NOMO-1 treated with dmso at 0.1 percent for 144 hours (cell line): ENCODE measurements around the gene ZBBX.

ENCODE experiments used
- DNase-seq: peaks from one replicate; lab custom pipeline; 2025; ENCODE audit not compliant: unreplicated experiment; lab: John Stamatoyannopoulos, UW

ZBBX gene

GRCh38 chr3:167306319-167306718 is 73.8 kb downstream of the ZBBX start:
- no peak for DNase-seq

GRCh38 chr3:167305340-167305890 is 74.7 kb downstream of the ZBBX start:
- no peak for DNase-seq

- no peak for DNase-seq
These were observed 76.0 kb downstream of the ZBBX start for GRCh38 chr3:167304077-167304476.

GRCh38 chr3:167302678-167303077 is 77.4 kb downstream of the ZBBX start:
- no peak for DNase-seq

GRCh38 chr3:167300207-167300606 is 79.9 kb downstream of the ZBBX start:
- DNase-seq = no peak

- DNase-seq = no peak
These were observed 90.7 kb downstream of the ZBBX start for GRCh38 chr3:167289435-167289834.

GRCh38 chr3:167288737-167289136 is 91.4 kb downstream of the ZBBX start:
- no peak for DNase-seq

GRCh38 chr3:167287308-167287707 is 92.8 kb downstream of the ZBBX start:
- DNase-seq = no peak

- no peak for DNase-seq
These were observed 105.8 kb downstream of the ZBBX start for GRCh38 chr3:167274141-167274874.

- DNase-seq = no peak
These were observed 127.1 kb downstream of the ZBBX start for GRCh38 chr3:167253037-167253436.

GRCh38 chr3:167251678-167252077 is 128.4 kb downstream of the ZBBX start:
- DNase-seq = peak; percentile 44

GRCh38 chr3:167246252-167246651 is 133.8 kb downstream of the ZBBX start:
- no peak for DNase-seq

- no peak for DNase-seq
These were observed 138.8 kb downstream of the ZBBX start for GRCh38 chr3:167241048-167241845.

- no peak for DNase-seq
These were observed 152.0 kb downstream of the ZBBX start for GRCh38 chr3:167228135-167228534.

GRCh38 chr3:167225821-167226220 is 154.3 kb downstream of the ZBBX start:
- DNase-seq = no peak

- DNase-seq = no peak
These were observed 171.1 kb downstream of the ZBBX start for GRCh38 chr3:167209011-167209410.

- no peak for DNase-seq
These were observed 177.0 kb downstream of the ZBBX start for GRCh38 chr3:167203062-167203461.

GRCh38 chr3:167198949-167199600 is 181.0 kb downstream of the ZBBX start:
- peak; percentile 23 for DNase-seq
